MM.1S (cell line): ENCODE measurements around the gene EBI3.

Source experiments
- EZH2 ChIP-seq: fragments of 300-600 bp; sonication (generic); optimal IDR thresholded peaks from 2 replicates; pipeline ENCODE3; 2017; ENCODE audit warnings: low read depth, mild to moderate bottlenecking, antibody characterized with exemption, low read length, mixed read lengths
- TF ChIP-seq, protein P1 (sequence below): fragments of 300-600 bp; sonication (generic); IDR thresholded peaks from 2 replicates; pipeline ENCODE4 v1.5.1; 2016; ENCODE audit warnings: antibody characterized with exemption, low read length, mixed read lengths

- TF ChIP-seq, protein P1, sequence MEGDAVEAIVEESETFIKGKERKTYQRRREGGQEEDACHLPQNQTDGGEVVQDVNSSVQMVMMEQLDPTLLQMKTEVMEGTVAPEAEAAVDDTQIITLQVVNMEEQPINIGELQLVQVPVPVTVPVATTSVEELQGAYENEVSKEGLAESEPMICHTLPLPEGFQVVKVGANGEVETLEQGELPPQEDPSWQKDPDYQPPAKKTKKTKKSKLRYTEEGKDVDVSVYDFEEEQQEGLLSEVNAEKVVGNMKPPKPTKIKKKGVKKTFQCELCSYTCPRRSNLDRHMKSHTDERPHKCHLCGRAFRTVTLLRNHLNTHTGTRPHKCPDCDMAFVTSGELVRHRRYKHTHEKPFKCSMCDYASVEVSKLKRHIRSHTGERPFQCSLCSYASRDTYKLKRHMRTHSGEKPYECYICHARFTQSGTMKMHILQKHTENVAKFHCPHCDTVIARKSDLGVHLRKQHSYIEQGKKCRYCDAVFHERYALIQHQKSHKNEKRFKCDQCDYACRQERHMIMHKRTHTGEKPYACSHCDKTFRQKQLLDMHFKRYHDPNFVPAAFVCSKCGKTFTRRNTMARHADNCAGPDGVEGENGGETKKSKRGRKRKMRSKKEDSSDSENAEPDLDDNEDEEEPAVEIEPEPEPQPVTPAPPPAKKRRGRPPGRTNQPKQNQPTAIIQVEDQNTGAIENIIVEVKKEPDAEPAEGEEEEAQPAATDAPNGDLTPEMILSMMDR, result peak; percentile 94
- TF ChIP-seq EZH2, result peak; percentile 48
Observed at GRCh38 chr19:4186087-4186993, 43.0 kb upstream of the EBI3 start.
